OCI-LY7 (cell line): ENCODE measurements around the gene LYRM1. TPM values are rescaled to one million over a fixed set of nuclear protein-coding genes. Genes with fewer than 3 reads are reported as not detected.

Experiments
- BruUV-seq: library from RNA; stranded (reverse); fragments of 400-500 nt; replicated peaks from 2 replicates; lab custom pipeline; 2021; lab: Mats Ljungman, UMichigan
- CTCF ChIA-PET: fragments of 300-600 bp; sonication (Branson Sonifier 250); formaldehyde crosslinking; loops from one replicate; lab custom pipeline; 2022; ENCODE audit warnings: antibody characterized with exemption; ENCODE audit not compliant: unreplicated experiment; lab: Charles Lee
- POLR2A ChIA-PET: fragments of 300-600 bp; sonication (Branson Sonifier 250); formaldehyde crosslinking; loops from one replicate; lab custom pipeline; 2022; ENCODE audit warnings: antibody characterized with exemption; lab: Charles Lee
- DNase-seq: peaks from one replicate; pipeline ENCODE4 v3.0.0-alpha.2; 2015; ENCODE audit warnings: low spot score
- H2AFZ ChIP-seq: fragments of 200-600 bp; sonication (generic), shearing (Covaris generic); 2 replicates; pipeline ENCODE4 v1.6.1; 2014; ENCODE audit warnings: mild to moderate bottlenecking, antibody characterized with exemption, low read length, moderate library complexity
- H3K27ac ChIP-seq: fragments of 200-600 bp; sonication (generic); 2 replicates; pipeline ENCODE4 v1.5.1; 2014; ENCODE audit warnings: mixed run types, low read depth, mild to moderate bottlenecking, moderate library complexity, low read length, inconsistent platforms; ENCODE audit not compliant: poor library complexity, severe bottlenecking
- H3K36me3 ChIP-seq: fragments of 200-600 bp; sonication (generic); 2 replicates; pipeline ENCODE4 v1.6.1; 2014; ENCODE audit warnings: mild to moderate bottlenecking, antibody characterized with exemption, low read length, moderate library complexity, mixed read lengths; ENCODE audit not compliant: insufficient read depth
- H3K4me1 ChIP-seq: fragments of 200-600 bp; sonication (generic); 2 replicates; pipeline ENCODE4 v1.5.1; 2014; ENCODE audit warnings: mild to moderate bottlenecking, low read length; ENCODE audit not compliant: insufficient read depth, poor library complexity, severe bottlenecking
- H3K4me2 ChIP-seq: fragments of 200-600 bp; sonication (generic); 2 replicates; pipeline ENCODE4 v1.6.1; 2014; ENCODE audit warnings: mild to moderate bottlenecking, low read length
- H3K4me3 ChIP-seq: fragments of 200-600 bp; sonication (generic); 2 replicates; pipeline ENCODE4 v1.5.1; 2014; ENCODE audit warnings: mild to moderate bottlenecking, low read depth, low read length; ENCODE audit not compliant: poor library complexity, severe bottlenecking
- H3K79me2 ChIP-seq: fragments of 200-600 bp; sonication (generic); 2 replicates; pipeline ENCODE4 v1.6.1; 2016; ENCODE audit warnings: low read depth, mild to moderate bottlenecking, low read length, moderate library complexity, mixed read lengths; ENCODE audit not compliant: insufficient read depth
- H3K9me2 ChIP-seq: fragments of 200-600 bp; sonication (generic); 2 replicates; pipeline ENCODE4 v1.6.1; 2016; ENCODE audit warnings: mild to moderate bottlenecking, low read length, mixed read lengths; ENCODE audit not compliant: insufficient read depth
- H3K9me3 ChIP-seq: fragments of 200-600 bp; sonication (generic); 2 replicates; pipeline ENCODE4 v1.6.1; 2014; ENCODE audit warnings: mild to moderate bottlenecking, mixed run types, low read length, mixed read lengths
- H4K20me1 ChIP-seq: fragments of 200-600 bp; sonication (generic); 2 replicates; pipeline ENCODE4 v1.6.1; 2014; ENCODE audit warnings: mild to moderate bottlenecking, antibody characterized with exemption, low read length, moderate library complexity, mixed read lengths; ENCODE audit not compliant: insufficient read depth
- CTCF ChIP-seq: fragments of 200-600 bp; sonication (generic); conservative IDR thresholded peaks from 2 replicates; pipeline ENCODE4 v1.5.1; 2014; ENCODE audit warnings: mild to moderate bottlenecking, antibody characterized with exemption, low read length, moderate library complexity, mixed read lengths
- EZH2phosphoT487 ChIP-seq: fragments of 200-600 bp; sonication (generic); IDR thresholded peaks from 2 replicates; pipeline ENCODE4 v1.6.1; 2018; ENCODE audit warnings: low read depth, borderline replicate concordance, mild to moderate bottlenecking, mixed run types, antibody characterized with exemption, low read length, moderate library complexity, mixed read lengths
- intact Hi-C: fragments of 100-400 bp; cut with micrococcal nuclease; formaldehyde crosslinking; loops from one replicate; pipeline ENCODE4 v1.10.0; 2022; ENCODE audit not compliant: unreplicated experiment
- total RNA-seq, 2 experiments: library from RNA; depleted of rRNA in 1 of 2; stranded (reverse); fragments of >200 nt in 1 of 2; shearing (Covaris generic) in 1 of 2; gene quantifications; 2 replicates each; pipeline ENCODE4 v1.2.3, GENCODE V29; 2014 to 2022

Gene LYRM1
- total RNA-seq, 2 experiments from 2014 or later = 23.3 to 24.0 TPM

- Histone ChIP-seq H2AFZ (no peak overlapping the region), H3K4me1 (no peaks in the 10 kb centered on the region), H3K9me3 (no peaks in the 10 kb centered on the region), H3K9me2 (no peaks in the 10 kb centered on the region), H3K79me2 (no peaks in the 10 kb centered on the region), H3K4me2 (no peak overlapping the region), H3K36me3 (0 out of 2 replicates have a peak, but pooled peaks cover 12% of the 10 kb centered on the region), H3K4me3 (no peak overlapping the region), H3K27ac (no peak overlapping the region), H4K20me1 (no peaks in the 10 kb centered on the region)
- ChIA-PET CTCF (no interaction called here), POLR2A (no interaction called here)
- intact Hi-C loops = no loop called here
- BruUV-seq = no TSS peak
- TF ChIP-seq EZH2phosphoT487 (no peak), CTCF (no peak)
- DNase-seq = no peak
These were observed 14.3 kb upstream of the LYRM1 start for GRCh38 chr16:20886320-20886719.

- POLR2A ChIA-PET = interaction anchor here (0.6 kb wide), 1 partner anchor 14 kb away, joined by 4 read pairs; no protein-coding TSS in a partner anchor
- Histone ChIP-seq H2AFZ (no peak overlapping the region), H3K9me3 (no peaks in the 10 kb centered on the region), H3K4me2 (no peak overlapping the region), H3K79me2 (no peaks in the 10 kb centered on the region), H3K4me1 (no peaks in the 10 kb centered on the region), H4K20me1 (no peaks in the 10 kb centered on the region), H3K9me2 (no peaks in the 10 kb centered on the region), H3K4me3 (no peak overlapping the region), H3K36me3 (0 out of 2 replicates have a peak, but pooled peaks cover 12% of the 10 kb centered on the region), H3K27ac (no peak overlapping the region)
- BruUV-seq = no TSS peak
- intact Hi-C loops = no loop called here
- DNase-seq = no peak
- TF ChIP-seq EZH2phosphoT487 (no peak), CTCF (no peak)
- CTCF ChIA-PET = no interaction called here
These were observed 13.4 kb upstream of the LYRM1 start for GRCh38 chr16:20887207-20887606.

GRCh38 chr16:20889625-20890275, 10.8 kb upstream of the LYRM1 start:
- Histone ChIP-seq H3K9me3 (no peaks in the 10 kb centered on the region), H4K20me1 (no peaks in the 10 kb centered on the region), H3K4me2 (no peak overlapping the region), H3K4me3 (no peak overlapping the region), H2AFZ (no peak overlapping the region), H3K27ac (no peak overlapping the region), H3K79me2 (no peaks in the 10 kb centered on the region), H3K9me2 (no peaks in the 10 kb centered on the region), H3K36me3 (peaks cover 10% of the 10 kb centered on the region; the same call in 1 of the 2 replicates), H3K4me1 (no peaks in the 10 kb centered on the region)
- ChIA-PET POLR2A (no interaction called here), CTCF (no interaction called here)
- DNase-seq = no peak
- intact Hi-C loops = no loop called here
- BruUV-seq = no TSS peak
- TF ChIP-seq EZH2phosphoT487 (no peak), CTCF (no peak)
